Retinal pigment epithelial cell (primary cell): ENCODE measurements around the gene MAP4K4.

Source experiments
- DNase-seq: peaks from one replicate; pipeline ENCODE4 v3.0.0-alpha.2; 2010; ENCODE audit warnings: low read depth
- H3K4me3 ChIP-seq: 2 replicates; pipeline ENCODE4 v1.5.1; 2011; ENCODE audit warnings: mild to moderate bottlenecking, low read length, control low read depth, moderate library complexity
- CTCF ChIP-seq: conservative IDR thresholded peaks from 2 replicates; pipeline ENCODE4 v1.5.1; 2011; ENCODE audit warnings: low read depth, low read length, control low read depth, inconsistent platforms

The MAP4K4 gene

DNA sequence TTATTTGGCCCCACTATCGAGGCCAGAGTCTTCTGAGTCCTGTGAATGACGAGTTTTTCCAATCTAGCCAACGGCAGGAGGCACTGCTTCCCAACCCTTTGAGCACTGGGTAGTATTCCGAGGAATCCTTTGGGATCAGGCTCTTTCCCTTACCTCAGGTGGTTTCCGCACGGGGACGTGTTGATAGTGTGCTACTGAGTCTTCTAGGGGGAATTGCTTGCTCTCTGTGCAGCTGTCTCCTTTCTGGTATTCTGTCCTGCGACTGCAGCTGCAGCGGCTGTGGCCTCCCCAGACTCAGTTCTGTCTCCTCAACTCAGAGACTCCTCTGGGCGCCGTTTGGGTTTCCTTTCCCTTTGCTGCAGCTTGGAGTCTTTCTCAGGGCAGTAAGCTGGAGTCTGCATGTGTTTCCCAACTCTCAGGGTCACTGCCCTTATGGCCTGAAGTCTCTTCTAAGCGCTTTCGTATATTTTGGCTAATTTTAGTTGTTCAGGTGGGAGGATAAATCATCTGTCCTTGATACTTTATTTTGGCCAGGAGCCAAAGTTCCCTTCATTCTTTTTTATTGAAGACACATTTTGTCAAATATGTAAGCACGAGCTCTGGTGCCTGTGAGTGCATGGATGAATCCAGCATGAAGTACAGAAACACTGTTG, 118.4 kb downstream of the MAP4K4 start:
- DNase-seq, result no peak
- no peak for TF ChIP-seq CTCF
- no peak overlapping the region for H3K4me3 ChIP-seq

DNA sequence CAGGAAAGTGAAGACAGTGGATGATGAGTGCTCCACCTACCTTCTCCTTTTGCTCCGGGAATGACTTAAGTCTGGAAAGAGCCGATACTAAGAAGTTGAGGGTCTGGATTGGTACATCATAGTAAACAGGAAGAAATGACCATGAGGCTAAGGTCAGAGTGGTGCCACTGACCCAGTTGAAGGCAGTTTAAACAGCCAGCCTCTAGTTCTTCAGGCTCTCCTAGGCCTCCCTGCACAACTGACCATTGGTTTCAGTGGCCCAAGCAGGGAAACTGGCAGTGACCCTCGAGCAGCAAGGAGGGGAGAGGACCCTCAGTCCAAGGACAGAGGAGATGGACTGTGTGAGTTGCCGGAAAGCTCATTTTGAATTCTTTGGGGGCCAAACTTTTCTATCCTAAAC, 119.1 kb downstream of the MAP4K4 start:
- H3K4me3 ChIP-seq, result no peak overlapping the region
- TF ChIP-seq CTCF, result no peak
- DNase-seq, result no peak

- no peak overlapping the region for H3K4me3 ChIP-seq
- TF ChIP-seq CTCF, result no peak
- DNase-seq, result no peak
Measured at GRCh38 chr2:101817481-101817880, 120.0 kb downstream of the MAP4K4 start.

GRCh38 chr2:101818531-101819451, 121.3 kb downstream of the MAP4K4 start:
- no peak for DNase-seq
- no peak for TF ChIP-seq CTCF
- H3K4me3 ChIP-seq, result no peak overlapping the region

GRCh38 chr2:101820519-101820918, 123.0 kb downstream of the MAP4K4 start:
- DNase-seq, result no peak
- TF ChIP-seq CTCF, result no peak
- H3K4me3 ChIP-seq, result no peak overlapping the region

DNA sequence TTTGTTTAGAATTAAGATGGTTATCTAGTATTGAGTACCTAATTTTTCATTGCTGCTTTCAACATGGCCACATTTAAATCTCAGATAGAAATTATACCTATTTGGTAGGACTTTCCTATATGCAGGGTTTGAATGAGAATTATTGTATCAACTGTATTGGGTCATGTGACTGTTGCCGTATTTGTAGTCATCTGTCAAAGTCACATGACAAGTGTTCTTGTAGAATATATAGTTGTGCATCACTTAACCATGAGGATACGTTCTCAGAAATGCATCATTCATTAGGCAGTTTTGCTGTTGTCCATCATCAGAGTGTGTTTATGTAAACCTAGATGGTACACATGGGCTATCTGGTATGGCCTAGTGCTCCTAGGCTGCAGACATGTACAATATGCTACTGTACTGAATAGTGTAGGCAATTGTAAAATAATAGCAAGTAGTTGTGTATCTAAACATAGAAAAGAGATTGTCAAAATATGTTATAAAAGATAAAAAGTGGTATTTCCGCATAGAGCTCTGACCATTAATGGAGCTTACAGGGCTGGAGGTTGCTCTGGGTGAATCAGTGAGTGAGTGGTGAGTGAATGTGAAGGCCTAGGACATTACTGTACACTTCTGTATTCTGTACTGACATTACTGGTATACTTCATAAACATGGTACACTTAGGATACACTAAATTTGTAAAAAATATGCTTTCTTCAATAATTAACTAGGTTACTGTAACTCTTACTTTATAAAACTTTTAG, 123.7 kb downstream of the MAP4K4 start:
- H3K4me3 ChIP-seq, result no peak overlapping the region
- TF ChIP-seq CTCF, result no peak
- DNase-seq, result no peak
